CD4-positive, alpha-beta memory T cell (primary cell): ENCODE results near the gene FOXO3. TPM values are rescaled to one million over a fixed set of nuclear protein-coding genes. Genes with fewer than 3 reads are reported as not detected.
"Not testable (repeated sequence)": the region's sequence is repeated elsewhere in the genome, so short reads cannot be mapped to it uniquely, and the experiment has no call there.

Experiments used
- CTCF ChIA-PET: fragments of 350-600 bp; sonication (Branson Sonifier 250); formaldehyde crosslinking; loops from one replicate; lab custom pipeline; 2021; ENCODE audit warnings: inconsistent platforms; ENCODE audit not compliant: partially characterized antibody; lab: Charles Lee
- POLR2A ChIA-PET: fragments of 350-600 bp; sonication (Branson Sonifier 250); formaldehyde crosslinking; loops from one replicate; lab custom pipeline; 2021; ENCODE audit not compliant: partially characterized antibody; lab: Charles Lee
- DNase-seq, 5 donors: peaks; one replicate each; pipeline versions ENCODE4 v3.0.0 to v3.0.0-alpha.2; 2020 to 2022; ENCODE audit warnings: mixed read lengths in 1 of 5
- H3K27ac ChIP-seq: one replicate; pipeline ENCODE4 v1.7.0; 2013; ENCODE audit warnings: low read depth, low read length
- H3K27me3 ChIP-seq: 2 replicates; pipeline ENCODE4 v1.7.0; 2013; ENCODE audit warnings: mild to moderate bottlenecking, low read length, moderate library complexity; ENCODE audit not compliant: insufficient read depth
- H3K36me3 ChIP-seq: 2 replicates; pipeline ENCODE4 v1.7.0; 2013; ENCODE audit warnings: mild to moderate bottlenecking, low read length, moderate library complexity; ENCODE audit not compliant: insufficient read depth
- H3K4me1 ChIP-seq: 2 replicates; pipeline ENCODE4 v1.7.0; 2013; ENCODE audit warnings: mild to moderate bottlenecking, low read length, moderate library complexity; ENCODE audit not compliant: insufficient read depth
- H3K4me3 ChIP-seq, 2 donors: one replicate each; pipeline ENCODE4 v1.7.0; 2013; ENCODE audit warnings: low read length in 2 of 2, mild to moderate bottlenecking in 1 of 2
- H3K9me3 ChIP-seq, 2 donors: one replicate each; pipeline ENCODE4 v1.7.0; 2013; ENCODE audit warnings: low read length in 2 of 2, control low read depth in 1 of 2; ENCODE audit not compliant: control insufficient read depth in 1 of 2
- H3K27ac Mint-ChIP-seq, 7 donors: one replicate each; pipeline ENCODE4 v1.8.0; 2020 to 2021; ENCODE audit warnings: mixed read lengths in 7 of 7, mild to moderate bottlenecking in 6 of 7, inconsistent platforms in 3 of 7, moderate library complexity in 3 of 7
- H3K27me3 Mint-ChIP-seq, 2 donors: one replicate each; pipeline ENCODE4 v1.8.0; 2020 to 2021; ENCODE audit warnings: mixed read lengths in 2 of 2
- H3K36me3 Mint-ChIP-seq, 2 donors: one replicate each; pipeline ENCODE4 v1.8.0; 2020 to 2021; ENCODE audit warnings: mixed read lengths in 2 of 2, inconsistent platforms in 1 of 2, mild to moderate bottlenecking in 1 of 2
- H3K4me1 Mint-ChIP-seq, 4 donors: one replicate each; pipeline ENCODE4 v1.8.0; 2020 to 2021; ENCODE audit warnings: mixed read lengths in 4 of 4, mild to moderate bottlenecking in 1 of 4
- H3K4me3 Mint-ChIP-seq, 8 donors: one replicate each; pipeline ENCODE4 v1.8.0; 2020 to 2021; ENCODE audit warnings: mixed read lengths in 8 of 8, mild to moderate bottlenecking in 7 of 8, moderate library complexity in 6 of 8, inconsistent platforms in 3 of 8
- H3K9me3 Mint-ChIP-seq, 8 donors: one replicate each; pipeline ENCODE4 v1.8.0; 2020 to 2021; ENCODE audit warnings: mixed read lengths in 8 of 8, mild to moderate bottlenecking in 5 of 8, inconsistent platforms in 3 of 8, moderate library complexity in 1 of 8
- intact Hi-C: fragments of 100-400 bp; cut with micrococcal nuclease; formaldehyde crosslinking; loops from one replicate; pipeline ENCODE4 v1.15.1; 2023
- polyA plus RNA-seq, 2 donors: library from polyadenylated mRNA; unstranded; fragments of 300-500 nt; fragmentation: Illumina TruSeq; gene quantifications; one replicate each; pipeline ENCODE4 v1.2.3, GENCODE V29; 2021
- total RNA-seq, 2 experiments: library from RNA; stranded (reverse); gene quantifications; one replicate each; pipeline ENCODE4 v1.2.3, GENCODE V29; 2021

Gene FOXO3
- total and polyA plus RNA-seq, 4 experiments from 2014 or later, result 18.3 to 27.0 (median 25.0) TPM

GRCh38 chr6:108682383-108683119 lies 121.8 kb downstream of the FOXO3 start:
- Mint-ChIP-seq H3K36me3 (peaks cover 49 to 51% of the 10 kb centered on the region in 2 donors), H3K27ac (peak overlapping the region in 2 of 7 donors; percentile 2 to 77), H3K4me1 (peaks cover 4 to 10% (median 8%) of the 10 kb centered on the region in 4 donors)
- H3K4me3 ChIP-seq, H3K27me3 Mint-ChIP-seq, intact Hi-C loops, H3K9me3 Mint-ChIP-seq, H3K27ac ChIP-seq, H3K27me3 ChIP-seq, H3K4me1 ChIP-seq, H3K9me3 ChIP-seq, H3K36me3 ChIP-seq, H3K4me3 Mint-ChIP-seq, CTCF ChIA-PET, POLR2A ChIA-PET, DNase-seq: not testable (repeated sequence)

- H3K27me3 ChIP-seq, POLR2A ChIA-PET, H3K36me3 ChIP-seq: not testable (repeated sequence)
Measured at GRCh38 chr6:108683976-108684375, 123.3 kb downstream of the FOXO3 start.

GRCh38 chr6:108684771-108685329 lies 124.1 kb downstream of the FOXO3 start:
- H3K4me3 Mint-ChIP-seq, result no peak overlapping the region
- POLR2A ChIA-PET, result no interaction called here
- H3K36me3 ChIP-seq, result no peaks in the 10 kb centered on the region
- H3K9me3 Mint-ChIP-seq, result no peaks in the 10 kb centered on the region
- DNase-seq, result peak in 1 of 5 donors; percentile 34
- intact Hi-C loops, result no loop called here
- peaks cover 36 to 44% of the 10 kb centered on the region in 2 donors for H3K36me3 Mint-ChIP-seq
- peaks cover 4 to 10% (median 7%) of the 10 kb centered on the region in 4 donors for H3K4me1 Mint-ChIP-seq
- H3K4me3 ChIP-seq, result no peak overlapping the region
- no peaks in the 10 kb centered on the region for H3K27me3 Mint-ChIP-seq
- H3K9me3 ChIP-seq, result no peaks in the 10 kb centered on the region
- H3K27me3 ChIP-seq, result no peaks in the 10 kb centered on the region
- H3K27ac Mint-ChIP-seq, result peak overlapping the region in 3 of 7 donors; percentile 1 to 5 (median 2)
- H3K27ac ChIP-seq, result no peak overlapping the region
- CTCF ChIA-PET, result no interaction called here
- no peaks in the 10 kb centered on the region for H3K4me1 ChIP-seq

More at GRCh38 chr6:108683976-108684375, 123.3 kb downstream of the FOXO3 start:
- H3K4me3 ChIP-seq, H3K27me3 Mint-ChIP-seq, H3K9me3 ChIP-seq, CTCF ChIA-PET, H3K27ac ChIP-seq, H3K9me3 Mint-ChIP-seq, DNase-seq, H3K4me3 Mint-ChIP-seq, H3K4me1 ChIP-seq, intact Hi-C loops, H3K27ac Mint-ChIP-seq: not testable (repeated sequence)
- peaks cover 44 to 51% of the 10 kb centered on the region in 2 donors for H3K36me3 Mint-ChIP-seq
- H3K4me1 Mint-ChIP-seq, result peaks cover 4 to 10% (median 7%) of the 10 kb centered on the region in 4 donors

- H3K4me3 ChIP-seq, result no peak overlapping the region
- peaks cover 28 to 36% of the 10 kb centered on the region in 2 donors for H3K36me3 Mint-ChIP-seq
- H3K27me3 Mint-ChIP-seq, result no peaks in the 10 kb centered on the region
- no peaks in the 10 kb centered on the region for H3K27me3 ChIP-seq
- H3K36me3 ChIP-seq, result no peaks in the 10 kb centered on the region
- POLR2A ChIA-PET, result no interaction called here
- no peaks in the 10 kb centered on the region for H3K9me3 ChIP-seq
- DNase-seq, result no peak
- H3K27ac ChIP-seq, result no peak overlapping the region
- H3K9me3 Mint-ChIP-seq, result no peaks in the 10 kb centered on the region
- peak overlapping the region in 2 of 7 donors; percentile 63 to 67 for H3K27ac Mint-ChIP-seq
- peaks cover 4 to 10% (median 7%) of the 10 kb centered on the region in 4 donors for H3K4me1 Mint-ChIP-seq
- CTCF ChIA-PET, result no interaction called here
- H3K4me3 Mint-ChIP-seq, result no peak overlapping the region
- no peaks in the 10 kb centered on the region for H3K4me1 ChIP-seq
- intact Hi-C loops, result no loop called here
Measured at GRCh38 chr6:108685970-108686369, 125.3 kb downstream of the FOXO3 start.

- no peak overlapping the region for H3K27ac ChIP-seq
- Mint-ChIP-seq H3K27me3 (no peaks in the 10 kb centered on the region), H3K4me1 (peaks cover 4 to 10% (median 7%) of the 10 kb centered on the region in 4 donors), H3K27ac (peak overlapping the region in 1 of 7 donors; percentile 6), H3K9me3 (no peaks in the 10 kb centered on the region), H3K36me3 (peaks cover 25 to 36% of the 10 kb centered on the region in 2 donors), H3K4me3 (no peak overlapping the region)
- H3K4me3 ChIP-seq, result no peak overlapping the region
- no peaks in the 10 kb centered on the region for H3K36me3 ChIP-seq
- H3K9me3 ChIP-seq, result no peaks in the 10 kb centered on the region
- no peaks in the 10 kb centered on the region for H3K4me1 ChIP-seq
- H3K27me3 ChIP-seq, result no peaks in the 10 kb centered on the region
- intact Hi-C loops, result no loop called here
- ChIA-PET POLR2A (no interaction called here), CTCF (no interaction called here)
- no peak for DNase-seq
Measured at GRCh38 chr6:108686896-108687295, 126.2 kb downstream of the FOXO3 start.

GRCh38 chr6:108687921-108688320 lies 127.2 kb downstream of the FOXO3 start:
- H3K27ac Mint-ChIP-seq, result no peak overlapping the region
- intact Hi-C loops, result no loop called here

GRCh38 chr6:108689272-108690161 lies 128.8 kb downstream of the FOXO3 start:
- no peak overlapping the region for H3K4me3 ChIP-seq
- peaks cover 3 to 7% (median 4%) of the 10 kb centered on the region in 4 donors for H3K4me1 Mint-ChIP-seq
- peaks cover 20 to 31% of the 10 kb centered on the region in 2 donors for H3K36me3 Mint-ChIP-seq
- DNase-seq, result peak in 1 of 5 donors; percentile 36
- no peak overlapping the region for H3K27ac Mint-ChIP-seq
- H3K27ac ChIP-seq, result no peak overlapping the region
- no peaks in the 10 kb centered on the region for H3K9me3 Mint-ChIP-seq
- intact Hi-C loops, result no loop called here
- no peaks in the 10 kb centered on the region for H3K9me3 ChIP-seq
- no peaks in the 10 kb centered on the region for H3K4me1 ChIP-seq
- no peaks in the 10 kb centered on the region for H3K36me3 ChIP-seq
- no peaks in the 10 kb centered on the region for H3K27me3 ChIP-seq
- POLR2A ChIA-PET, result no interaction called here
- CTCF ChIA-PET, result no interaction called here
- H3K27me3 Mint-ChIP-seq, result no peaks in the 10 kb centered on the region
- no peak overlapping the region for H3K4me3 Mint-ChIP-seq

More at GRCh38 chr6:108687921-108688320, 127.2 kb downstream of the FOXO3 start:
- CTCF ChIA-PET, result no interaction called here
- POLR2A ChIA-PET, result no interaction called here
- H3K4me3 Mint-ChIP-seq, result no peak overlapping the region
- H3K4me1 Mint-ChIP-seq, result peaks cover 4 to 10% (median 7%) of the 10 kb centered on the region in 4 donors
- Histone ChIP-seq H3K27me3 (no peaks in the 10 kb centered on the region), H3K4me1 (no peaks in the 10 kb centered on the region), H3K9me3 (no peaks in the 10 kb centered on the region), H3K4me3 (no peak overlapping the region), H3K36me3 (no peaks in the 10 kb centered on the region), H3K27ac (no peak overlapping the region)
- no peak for DNase-seq
- H3K9me3 Mint-ChIP-seq, result no peaks in the 10 kb centered on the region
- H3K36me3 Mint-ChIP-seq, result peaks cover 21 to 32% of the 10 kb centered on the region in 2 donors
- no peaks in the 10 kb centered on the region for H3K27me3 Mint-ChIP-seq
